Measurements from ENCODE around the gene FUT8.

GRCh38 chr14:65370801-65371248, 41.7 kb upstream of the FUT8 start:
- TF ChIP-seq CTCF (IDR thresholded peaks at IDR 0.05; ENCODE audit: poor library complexity) (no peak), EZH2 (IDR thresholded peaks at IDR 0.05; ENCODE audit: borderline replicate concordance) (no peak), EZH2phosphoT487 (IDR thresholded peaks at IDR 0.05; ENCODE audit: low read depth, severe bottlenecking, unreplicated experiment) (no peak)

Measured in hepatocyte (in vitro differentiated cells).